Esophagus muscularis mucosa (tissue), 4 donors: ENCODE data around the gene SENP1. TPM values are rescaled to one million over a fixed set of nuclear protein-coding genes. Genes with fewer than 3 reads are reported as not detected.

Experiments
- DNase-seq: peaks from one replicate; pipeline ENCODE4 v3.0.0-alpha.2; 2017; ENCODE audit errors: extremely low spot score
- H3K27ac ChIP-seq, 4 donors: fragments of 200-600 bp; sonication (generic); replicated peaks in 1 of 4; 1 replicate in 3 of 4; 2 replicates in 1 of 4; pipeline ENCODE4 v1.5.1; 2016 to 2019; ENCODE audit warnings: mild to moderate bottlenecking in 1 of 4
- H3K27me3 ChIP-seq, 4 donors: fragments of 200-600 bp; sonication (generic); one replicate each; pipeline versions ENCODE4 v1.5.1 to v1.6.0; 2016 to 2019
- H3K36me3 ChIP-seq, 4 donors: fragments of 200-600 bp; sonication (generic); one replicate each; pipeline ENCODE4 v1.5.1; 2016 to 2019
- H3K4me1 ChIP-seq, 4 donors: fragments of 200-600 bp; sonication (generic); one replicate each; pipeline ENCODE4 v1.5.1; 2016 to 2019
- H3K4me3 ChIP-seq, 4 donors: fragments of 200-600 bp; sonication (generic); 1 replicate in 2 of 4; 2 replicates in 2 of 4; pipeline ENCODE4 v1.5.1; 2016 to 2019; ENCODE audit warnings: mild to moderate bottlenecking in 4 of 4, moderate library complexity in 1 of 4
- H3K9me3 ChIP-seq, 4 donors: fragments of 200-600 bp; sonication (generic); 1 replicate in 3 of 4; 2 replicates in 1 of 4; pipeline ENCODE4 v1.5.1; 2016 to 2019
- CTCF ChIP-seq, 3 experiments: fragments of 200-600 bp in 2 of 3; fragments of 450-650 bp in 1 of 3; sonication (generic) in 2 of 3; IDR thresholded peaks; one replicate each; pipeline ENCODE4 v1.5.1; 2017 to 2019; ENCODE audit warnings: antibody characterized with exemption in 3 of 3, mild to moderate bottlenecking in 2 of 3, moderate library complexity in 1 of 3
- EP300 ChIP-seq: sonication (generic); formaldehyde crosslinking; IDR thresholded peaks from one replicate; pipeline ENCODE4 v1.6.1; 2017; ENCODE audit warnings: antibody characterized with exemption
- POLR2A ChIP-seq: fragments of 450-650 bp; IDR thresholded peaks from one replicate; pipeline ENCODE4 v1.6.1; 2017; ENCODE audit warnings: antibody characterized with exemption, moderate library complexity, mild to moderate bottlenecking, low read depth
- POLR2AphosphoS5 ChIP-seq, 2 donors: sonication (generic); formaldehyde crosslinking; IDR thresholded peaks; one replicate each; pipeline ENCODE4 v1.6.1; 2017; ENCODE audit warnings: antibody characterized with exemption in 2 of 2
- whole genome bisulfite sequencing: methylation state at CpG from one replicate; pipeline ENCODE4 v1.1.5; 2018; 5-methylcytosine and 5-hydroxymethylcytosine counted together
- intact Hi-C: fragments of 100-400 bp; cut with DNase I; formaldehyde crosslinking; loops from one replicate; pipeline ENCODE4 v1.15.1; 2023
- total RNA-seq, 4 donors: library from RNA; depleted of rRNA; stranded (reverse); fragments of >200 nt; gene quantifications; one replicate each; pipeline versions ENCODE4 v1.1.0 to v1.2.1, GENCODE V29; 2016

Gene SENP1
- total RNA-seq, 4 donors from 2014 or later = 12.9 to 19.2 (median 14.3) TPM

GRCh38 chr12:48034835-48035805 is 70.8 kb downstream of the SENP1 start:
- intact Hi-C loops = no loop called here
- DNase-seq = no peak
- Histone ChIP-seq H3K4me1 (peaks cover 0 to 1% (median 0%) of the 10 kb centered on the region in 4 donors), H3K4me3 (no peak overlapping the region), H3K36me3 (no peaks in the 10 kb centered on the region), H3K9me3 (no peaks in the 10 kb centered on the region), H3K27ac (no peak overlapping the region), H3K27me3 (peaks cover 0 to 38% (median 0%) of the 10 kb centered on the region in 4 donors)
- 94% methylated on average over 6 of the region's 8 CpGs for WGBS
- TF ChIP-seq EP300 (no peak), POLR2AphosphoS5 (IDR thresholded peaks at IDR 0.05) (no peak), CTCF (IDR thresholded peaks at IDR 0.05) (no peak), POLR2A (no peak)

GRCh38 chr12:48033451-48033850 is 72.4 kb downstream of the SENP1 start:
- no peak for DNase-seq
- peaks cover 0 to 38% (median 0%) of the 10 kb centered on the region in 4 donors for H3K27me3 ChIP-seq
- WGBS = 100% methylated on average over 1 of the region's 1 CpG
- no peak overlapping the region for H3K4me3 ChIP-seq
- H3K27ac ChIP-seq = no peak overlapping the region
- TF ChIP-seq CTCF (IDR thresholded peaks at IDR 0.05) (no peak), POLR2A (no peak), POLR2AphosphoS5 (IDR thresholded peaks at IDR 0.05) (no peak), EP300 (no peak)
- peaks cover 0 to 10% (median 3%) of the 10 kb centered on the region in 4 donors for H3K4me1 ChIP-seq
- H3K36me3 ChIP-seq = no peaks in the 10 kb centered on the region
- intact Hi-C loops = no loop called here
- no peaks in the 10 kb centered on the region for H3K9me3 ChIP-seq

- whole genome bisulfite sequencing = 91% methylated on average over 1 of the region's 1 CpG
- peaks cover 0 to 36% (median 0%) of the 10 kb centered on the region in 4 donors for H3K27me3 ChIP-seq
Observed at GRCh38 chr12:48032597-48032996, 73.3 kb downstream of the SENP1 start.

GRCh38 chr12:48031135-48031960 is 74.5 kb downstream of the SENP1 start:
- H3K27ac ChIP-seq = no peak overlapping the region
- H3K4me1 ChIP-seq = peaks cover 0 to 10% (median 3%) of the 10 kb centered on the region in 4 donors
- intact Hi-C loops = no loop called here
- WGBS = 93% methylated on average over 12 of the region's 12 CpGs
- H3K4me3 ChIP-seq = no peak overlapping the region
- no peak for DNase-seq
- no peaks in the 10 kb centered on the region for H3K9me3 ChIP-seq
- peaks cover 0 to 23% (median 0%) of the 10 kb centered on the region in 4 donors for H3K27me3 ChIP-seq
- TF ChIP-seq CTCF (IDR thresholded peaks at IDR 0.05) (no peak), POLR2AphosphoS5 (IDR thresholded peaks at IDR 0.05) (no peak), POLR2A (no peak), EP300 (no peak)
- H3K36me3 ChIP-seq = no peaks in the 10 kb centered on the region

More at GRCh38 chr12:48032597-48032996, 73.3 kb downstream of the SENP1 start:
- Histone ChIP-seq H3K4me3 (no peak overlapping the region), H3K9me3 (no peaks in the 10 kb centered on the region), H3K27ac (no peak overlapping the region), H3K4me1 (peaks cover 0 to 10% (median 3%) of the 10 kb centered on the region in 4 donors), H3K36me3 (no peaks in the 10 kb centered on the region)
- no peak for TF ChIP-seq POLR2A
- TF ChIP-seq POLR2AphosphoS5 (IDR thresholded peaks at IDR 0.05) = no peak
- no peak for TF ChIP-seq CTCF (IDR thresholded peaks at IDR 0.05)
- intact Hi-C loops = no loop called here
- no peak for DNase-seq
